Heart right ventricle (tissue), 16 donors: Measurements from ENCODE around the gene NEUROD6. TPM values are rescaled to one million over a fixed set of nuclear protein-coding genes. Genes with fewer than 3 reads are reported as not detected.

Experiments
- ATAC-seq, 8 donors: fragments of 200-7000 bp; cut with Tn5 transposase; one replicate each; pipeline ENCODE4 v1.9.1; 2020; ENCODE audit warnings: mild to moderate bottlenecking in 8 of 8, moderate library complexity in 8 of 8, moderate number of reproducible peaks in 1 of 8
- DNase-seq, 2 donors: peaks; one replicate each; pipeline ENCODE4 v3.0.0-alpha.2; 2020
- H3K27ac ChIP-seq, 10 donors: fragments of 200-600 bp; sonication (generic) in 2 of 10; one replicate each; pipeline versions ENCODE4 v1.5.0 to v1.8.0; 2020 to 2022; ENCODE audit warnings: mild to moderate bottlenecking in 3 of 10
- H3K27me3 ChIP-seq, 7 donors: fragments of 200-600 bp; one replicate each; pipeline ENCODE4 v1.8.0; 2021 to 2022; ENCODE audit warnings: mild to moderate bottlenecking in 2 of 7
- H3K36me3 ChIP-seq, 9 donors: fragments of 200-600 bp; sonication (generic) in 1 of 9; one replicate each; pipeline versions ENCODE4 v1.5.0 to v1.8.0; 2020 to 2022; ENCODE audit warnings: mild to moderate bottlenecking in 2 of 9
- H3K4me1 ChIP-seq, 9 donors: fragments of 200-600 bp; sonication (generic) in 1 of 9; one replicate each; pipeline versions ENCODE4 v1.5.0 to v1.8.0; 2020 to 2022; ENCODE audit warnings: mild to moderate bottlenecking in 4 of 9
- H3K4me3 ChIP-seq, 10 donors: fragments of 200-600 bp; sonication (generic) in 2 of 10; one replicate each; pipeline versions ENCODE4 v1.5.0 to v1.8.0; 2020 to 2022; ENCODE audit warnings: mild to moderate bottlenecking in 7 of 10, moderate library complexity in 2 of 10
- H3K9me3 ChIP-seq, 11 donors: fragments of 200-600 bp in 10 of 11; sonication (generic) in 2 of 11; one replicate each; pipeline versions ENCODE4 v1.5.0 to v1.8.0; 2013 to 2022; ENCODE audit warnings: mild to moderate bottlenecking in 2 of 11, control low read depth in 1 of 11, moderate library complexity in 1 of 11
- CTCF ChIP-seq, 9 donors: fragments of 200-600 bp; sonication (generic) in 2 of 9; IDR thresholded peaks; one replicate each; pipeline versions ENCODE4 v1.5.0 to v1.8.0; 2021 to 2022; ENCODE audit warnings: antibody characterized with exemption in 9 of 9, mild to moderate bottlenecking in 5 of 9, moderate library complexity in 1 of 9
- WGBS, 2 donors: extraction: QIAGEN DNeasy Blood & Tissue Kit; methylation state at CpG; one replicate each; pipeline ENCODE4 v1.1.7; 2013; ENCODE audit warnings: inconsistent platforms in 1 of 2; 5-methylcytosine and 5-hydroxymethylcytosine counted together
- intact Hi-C, 10 donors: fragments of 100-400 bp; cut with DNase I; formaldehyde crosslinking; loops; one replicate each; pipeline versions ENCODE4 v1.11.1 to v1.14.2; 2022
- polyA plus RNA-seq, 2 donors: library from polyadenylated mRNA; stranded (reverse); fragments of 200-250 nt; gene quantifications; one replicate each; pipeline ENCODE4 v1.2.3, GENCODE V29; 2013
- total RNA-seq, 10 donors: library from RNA; stranded (reverse); fragmentation: NEBNext Ultra II Directional in 3 of 10; extraction: Animal tissue kit (Norgen Biotek cat#: 25700) in 3 of 10; gene quantifications; one replicate each; pipeline versions ENCODE4 v1.2.1 to v1.2.4, GENCODE V29; 2021 to 2023
- donor health status: Arrhythmogenic right ventricular cardiomyopathy.
- donor health status: ischemic (EF 13 %, LVEDD 7.1; RV severe dilation, severe dysfunction).
- donor health status: healthy with polysubstance abuse.
- donor health status: DM: no; HTN: yes; CAD: no.
- donor health status: DM: no; HTN: no; CAD: no.
- donor health status: ischemic (EF 25% LVEDD 6.9; RV normal size, moderate dysfunction).
- donor health status: ischemic (EF 25% LVEDD 5.7; RV mildly dilated, moderate dysfunction).
- donor health status: healthy.
- donor health status: DM: yes; HTN: yes; CAD: no.
- donor health status: Ischemic cardiomyopathy.
- donor health status: ischemic (EF 35%, LVEDD 5.7; RV mildly dilated, moderate dysfunction).
- donor health status: nonischemic (EF 11% LVEDD 7.7; RV severe dilation, severe dysfunction).
- donor health status: DM: yes; HTN: yes; CAD: no.
- donor health status: PGD.
- donor health status: ischemic (EF 29% LVEDD 5.4; RV normal size, mild dysfunction).
- donor health status: nonischemic (EF 23%, LVEDD 6.1; RV moderate dilation, normal function).

The NEUROD6 gene
- total and polyA plus RNA-seq, 12 donors: not detected

DNA sequence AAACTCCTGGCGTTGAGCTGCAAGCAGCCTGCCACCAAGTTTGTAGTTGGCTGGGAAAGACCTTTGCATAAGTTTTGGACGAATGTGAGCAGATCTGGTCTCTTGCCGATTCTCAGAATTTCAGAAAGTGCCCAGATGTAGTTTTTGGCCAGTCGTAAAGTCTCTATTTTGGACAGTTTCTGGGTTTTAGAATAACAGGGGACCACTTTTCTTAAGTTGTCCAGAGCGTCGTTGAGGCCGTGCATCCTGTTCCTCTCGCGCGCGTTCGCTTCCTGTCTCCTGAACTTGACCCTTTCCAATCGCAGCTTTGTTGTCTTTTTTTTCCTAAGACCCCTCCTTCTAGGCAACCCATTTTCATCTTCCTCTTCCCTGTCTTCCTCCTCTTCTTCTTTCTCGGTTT is 1.8 kb downstream of the NEUROD6 start:
- H3K4me3 ChIP-seq: no peak overlapping the region
- H3K9me3 ChIP-seq: no peaks in the 10 kb centered on the region
- no peak for ATAC-seq
- WGBS, 2 donors: 49 to 54% methylated on average over 14 of the region's 14 CpGs
- H3K27me3 ChIP-seq: peaks cover 8 to 95% (median 76%) of the 10 kb centered on the region in 7 donors
- no peak for DNase-seq
- intact Hi-C loops: no loop called here
- H3K36me3 ChIP-seq: no peaks in the 10 kb centered on the region
- H3K4me1 ChIP-seq: peaks cover 0 to 10% (median 4%) of the 10 kb centered on the region in 9 donors
- TF ChIP-seq CTCF (IDR thresholded peaks at IDR 0.05): no peak
- H3K27ac ChIP-seq: no peak overlapping the region

- TF ChIP-seq CTCF (IDR thresholded peaks at IDR 0.05): no peak
- H3K4me1 ChIP-seq: peaks cover 0 to 10% (median 4%) of the 10 kb centered on the region in 9 donors
- H3K36me3 ChIP-seq: no peaks in the 10 kb centered on the region
- intact Hi-C loops: no loop called here
- 48 to 52% methylated on average over 9 of the region's 9 CpGs for WGBS, 2 donors
- no peaks in the 10 kb centered on the region for H3K9me3 ChIP-seq
- H3K4me3 ChIP-seq: peak overlapping the region in 2 of 10 donors; percentile 1 to 22
- ATAC-seq (no peak), DNase-seq (no peak)
- H3K27me3 ChIP-seq: peaks cover 8 to 83% (median 71%) of the 10 kb centered on the region in 7 donors
- no peak overlapping the region for H3K27ac ChIP-seq
Observed at GRCh38 chr7:31337002-31337565, 3.4 kb downstream of the NEUROD6 start.

- peak overlapping the region in 9 of 10 donors; percentile 1 to 31 (median 12) for H3K4me3 ChIP-seq
- ATAC-seq: peak in 3 of 8 donors; percentile 20 to 51 (median 33)
Observed at GRCh38 chr7:31336202-31337001, 4.1 kb downstream of the NEUROD6 start.

GRCh38 chr7:31335884-31336201 is 4.7 kb downstream of the NEUROD6 start:
- intact Hi-C loops: no loop called here
- no peak for TF ChIP-seq CTCF (IDR thresholded peaks at IDR 0.05)
- ATAC-seq (no peak), DNase-seq (no peak)
- H3K4me1 ChIP-seq: peaks cover 0 to 10% (median 4%) of the 10 kb centered on the region in 9 donors
- peaks cover 8 to 77% (median 60%) of the 10 kb centered on the region in 7 donors for H3K27me3 ChIP-seq
- no peaks in the 10 kb centered on the region for H3K36me3 ChIP-seq
- H3K27ac ChIP-seq: no peak overlapping the region
- H3K9me3 ChIP-seq: no peaks in the 10 kb centered on the region
- 13 to 15% methylated on average over 12 of the region's 12 CpGs for WGBS, 2 donors
- H3K4me3 ChIP-seq: peak overlapping the region in 8 of 10 donors; percentile 1 to 31 (median 17)

More at GRCh38 chr7:31336202-31337001, 4.1 kb downstream of the NEUROD6 start:
- Histone ChIP-seq H3K27me3 (peaks cover 8 to 77% (median 65%) of the 10 kb centered on the region in 7 donors), H3K27ac (no peak overlapping the region), H3K9me3 (no peaks in the 10 kb centered on the region), H3K4me1 (peaks cover 0 to 10% (median 4%) of the 10 kb centered on the region in 9 donors), H3K36me3 (no peaks in the 10 kb centered on the region)
- 4 to 7% methylated on average over 66 to 71 of the region's 71 CpGs for WGBS, 2 donors
- intact Hi-C loops: no loop called here
- TF ChIP-seq CTCF (IDR thresholded peaks at IDR 0.05): peak in 2 of 9 donors; percentile 15 to 20
- no peak for DNase-seq
